Measurements from ENCODE around the gene MYO15B.
A peak's percentile ranks its signal among the peaks of the same experiment; 100 is the strongest.
"Not testable (repeated sequence)": the region's sequence is repeated elsewhere in the genome, so short reads cannot be mapped to it uniquely, and the experiment has no call there.

Gene MYO15B

DNA sequence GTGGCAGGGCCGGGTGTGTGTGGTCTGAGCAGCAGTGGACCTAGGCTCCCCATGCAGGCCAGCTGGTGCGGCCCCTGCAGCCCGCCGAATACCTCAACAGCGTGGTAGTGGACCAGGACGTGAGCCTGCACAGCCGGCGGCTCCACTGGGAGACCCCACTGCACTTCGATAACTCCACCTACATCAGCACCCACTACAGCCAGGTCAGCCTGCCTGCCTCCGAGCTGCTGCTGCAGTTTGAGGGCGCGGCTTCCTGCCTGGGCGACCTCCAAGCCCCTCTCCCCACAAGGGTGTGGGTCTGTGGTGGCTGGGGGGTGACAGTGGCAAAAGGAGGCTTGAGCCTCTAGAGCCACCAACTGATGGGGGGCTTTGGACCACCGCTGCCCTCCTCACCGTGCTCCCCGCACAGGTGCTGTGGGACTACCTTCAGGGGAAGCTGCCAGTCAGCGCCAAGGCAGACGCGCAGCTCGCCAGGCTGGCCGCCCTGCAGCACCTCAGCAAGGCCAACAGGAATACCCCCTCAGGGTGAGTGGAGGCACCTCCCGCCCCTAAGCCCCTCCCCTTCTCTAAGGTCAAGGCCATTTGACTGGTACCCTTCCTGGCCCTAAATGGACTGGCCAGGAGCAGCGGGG lies 37.2 kb downstream of the MYO15B start:
- DNase-seq (ENCODE audit: low read depth in 3 of 3), result no peak

DNA sequence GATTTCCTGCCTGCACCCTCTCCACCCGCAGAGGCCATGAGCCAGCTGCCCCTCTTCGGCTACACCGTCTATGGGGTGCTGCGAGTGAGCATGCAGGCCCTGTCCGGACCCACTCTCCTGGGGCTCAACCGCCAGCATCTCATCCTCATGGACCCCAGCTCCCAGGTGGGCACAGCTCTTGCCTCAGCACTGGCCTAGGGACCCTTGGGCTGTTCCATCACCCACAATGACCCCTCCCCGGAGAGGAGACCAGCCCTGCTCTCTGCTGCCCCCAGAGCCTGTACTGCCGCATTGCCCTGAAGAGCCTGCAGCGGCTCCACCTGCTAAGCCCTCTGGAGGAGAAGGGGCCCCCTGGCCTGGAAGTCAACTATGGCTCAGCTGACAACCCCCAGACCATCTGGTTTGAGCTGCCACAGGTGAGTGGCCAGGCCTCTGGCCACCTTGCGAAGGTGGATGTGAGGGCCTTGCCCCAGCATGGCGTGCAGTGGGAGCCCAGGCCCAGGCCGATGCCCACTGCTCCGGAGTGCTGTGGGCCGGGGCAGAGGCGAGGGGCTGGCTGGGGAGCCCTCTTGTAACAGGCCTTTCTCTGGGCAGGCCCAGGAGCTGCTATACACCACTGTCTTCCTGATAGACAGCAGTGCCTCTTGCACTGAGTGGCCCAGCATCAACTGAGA lies 38.4 kb downstream of the MYO15B start:
- DNase-seq (ENCODE audit: low read depth in 3 of 3), result no peak

DNA sequence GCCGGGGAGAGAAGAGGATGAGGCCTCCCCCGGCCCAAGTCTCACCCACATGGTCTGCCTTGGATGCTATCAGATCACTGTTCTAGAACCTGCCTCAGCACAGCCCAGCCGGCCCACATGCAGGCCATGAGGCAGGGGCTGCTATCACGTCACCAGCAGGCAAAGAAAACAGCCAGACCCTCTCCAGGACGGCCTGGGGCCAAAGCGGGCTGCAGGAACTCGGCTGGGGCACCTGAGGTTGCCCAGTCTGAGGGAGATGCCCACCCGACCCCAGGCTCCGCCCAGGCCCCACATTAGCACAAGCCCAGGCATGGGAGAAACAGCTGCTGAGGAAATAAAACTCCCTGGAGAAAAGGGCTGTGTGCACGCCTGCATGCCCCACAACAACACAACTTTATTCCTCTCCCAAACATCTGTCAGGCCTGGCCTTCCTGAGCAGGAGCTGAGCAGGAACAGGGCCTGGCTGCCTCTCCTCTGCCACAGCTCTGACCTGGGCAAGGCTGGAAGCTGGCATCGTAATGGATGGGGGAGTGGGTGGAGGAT lies 39.0 kb downstream of the MYO15B start:
- DNase-seq (ENCODE audit: low read depth in 3 of 3), result no peak

DNA sequence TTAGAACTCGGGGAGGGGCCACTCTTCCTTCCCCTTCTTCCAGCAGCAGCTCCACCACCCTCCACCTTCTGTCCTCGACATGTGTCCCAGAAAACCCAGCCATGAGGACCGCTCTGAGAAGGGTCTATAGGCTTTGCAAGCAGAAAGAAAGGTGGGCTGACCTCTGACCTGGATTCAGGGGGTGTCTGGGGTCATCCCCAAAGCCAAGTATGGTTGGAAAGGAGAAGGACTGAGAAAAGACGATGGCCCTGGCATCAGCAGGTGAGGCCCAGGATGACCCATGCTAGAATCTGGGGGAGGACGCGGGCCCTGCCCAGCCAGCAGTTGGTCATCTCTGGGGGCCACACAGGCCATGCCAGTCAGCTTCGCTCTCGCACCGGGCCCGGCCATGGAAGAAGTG lies 39.5 kb downstream of the MYO15B start:
- no peak for DNase-seq (ENCODE audit: low read depth in 3 of 3)

DNA sequence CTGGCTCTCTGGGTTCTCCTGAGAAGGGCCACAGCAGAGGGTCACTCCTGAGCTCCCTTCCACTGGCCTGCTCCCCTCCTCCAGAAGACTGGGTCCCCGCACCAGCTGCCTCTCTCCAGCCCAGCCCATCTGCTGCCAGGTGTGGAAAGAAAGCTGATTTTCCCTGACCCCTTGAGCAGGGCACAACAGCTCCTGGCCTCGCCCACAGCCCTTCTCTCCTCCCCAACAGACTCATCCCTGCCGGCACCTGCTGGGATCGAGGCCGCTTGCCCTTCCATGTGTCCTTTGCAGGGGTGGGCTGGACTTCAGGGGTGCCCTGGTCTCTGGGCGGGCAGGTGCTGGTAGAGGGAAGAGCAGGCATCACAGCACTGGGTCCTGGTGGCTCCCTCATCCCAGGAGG lies 40.8 kb downstream of the MYO15B start:
- no peak for DNase-seq (ENCODE audit: low read depth in 3 of 3)

DNA sequence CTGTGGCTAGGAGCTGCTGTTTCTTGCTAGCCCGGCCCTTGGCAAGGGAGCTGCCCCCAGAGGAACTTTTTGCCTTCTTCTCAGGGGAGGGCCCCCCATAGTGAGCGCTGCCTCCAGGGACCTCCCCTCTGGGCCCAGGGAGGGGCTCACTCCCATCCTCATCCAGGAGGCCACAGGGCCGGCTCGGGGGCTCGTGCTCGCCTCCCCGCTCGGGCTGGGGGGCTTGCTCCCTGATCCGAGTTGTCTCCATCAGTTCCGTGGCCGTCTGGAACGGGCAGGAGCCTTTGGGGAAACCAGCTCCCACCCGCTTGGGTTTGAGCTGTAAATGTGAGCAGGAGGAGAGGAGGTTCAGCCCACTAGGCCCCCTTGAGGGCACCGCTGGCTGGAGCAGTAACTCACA lies 41.6 kb downstream of the MYO15B start:
- DNase-seq (ENCODE audit: low read depth in 3 of 3), result no peak

DNA sequence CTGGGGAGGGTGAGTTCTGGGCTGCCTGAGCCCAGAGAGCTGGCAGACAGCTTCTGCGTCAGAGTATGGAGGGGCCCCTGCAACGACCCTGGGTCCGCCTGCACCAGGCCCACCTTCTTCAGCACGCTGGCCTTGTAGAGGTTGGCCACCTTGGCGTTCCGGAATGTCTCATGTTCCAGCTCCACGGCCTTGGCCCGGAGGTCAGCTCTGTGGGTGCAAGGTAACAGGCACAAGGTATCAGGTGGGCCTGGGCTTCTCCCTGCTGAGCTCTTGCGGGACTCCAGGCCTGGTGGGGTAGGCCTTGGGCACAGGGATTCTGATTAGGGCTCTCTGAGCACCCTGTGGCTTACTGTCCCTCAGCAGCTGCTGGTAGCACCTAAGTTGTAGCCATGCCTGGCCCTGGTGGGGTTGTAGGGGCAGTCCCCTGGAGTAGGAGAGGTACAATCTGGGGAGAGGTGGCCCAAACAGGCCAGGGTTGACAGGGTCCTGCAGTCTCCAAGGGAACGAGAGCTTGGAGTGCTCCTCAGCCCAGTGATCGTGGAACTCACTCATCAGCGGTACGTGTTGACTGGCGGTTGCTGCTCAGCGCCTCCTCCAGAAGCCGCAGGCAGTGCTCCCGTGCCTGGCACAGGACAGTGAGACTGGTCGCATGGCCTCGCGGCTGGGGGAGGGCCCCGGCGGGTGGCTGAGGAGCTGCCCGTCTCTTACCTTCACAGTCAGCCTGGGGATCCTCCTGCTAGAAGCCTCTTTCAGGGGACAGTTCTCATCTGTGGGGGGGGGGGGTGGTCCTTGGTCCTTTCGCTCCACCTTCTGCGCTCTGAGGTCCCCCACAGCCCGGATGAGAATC lies 42.7 kb downstream of the MYO15B start:
- DNase-seq (ENCODE audit: low read depth in 3 of 3), result no peak

DNA sequence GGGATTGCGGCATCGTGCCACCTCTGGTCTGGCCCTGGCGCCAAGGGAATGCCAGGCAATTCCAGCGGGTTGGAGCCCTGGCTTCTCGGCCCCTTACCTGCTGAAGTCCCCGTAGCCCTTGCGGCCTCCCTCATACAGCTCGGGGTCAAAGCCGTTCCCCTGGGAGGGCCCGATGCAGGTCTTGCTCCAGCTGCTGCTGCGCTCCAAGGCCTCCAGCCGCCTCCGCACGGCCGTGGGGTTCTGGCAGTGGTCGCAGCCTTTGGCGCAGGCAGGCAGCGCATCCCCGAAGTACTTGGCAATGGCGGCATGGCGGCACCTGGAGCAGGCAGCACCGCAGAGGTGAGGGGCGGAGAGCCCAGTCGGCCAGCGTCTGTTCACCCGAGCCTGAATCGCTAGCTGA lies 43.8 kb downstream of the MYO15B start:
- DNase-seq (ENCODE audit: low read depth in 3 of 3), result no peak

DNA sequence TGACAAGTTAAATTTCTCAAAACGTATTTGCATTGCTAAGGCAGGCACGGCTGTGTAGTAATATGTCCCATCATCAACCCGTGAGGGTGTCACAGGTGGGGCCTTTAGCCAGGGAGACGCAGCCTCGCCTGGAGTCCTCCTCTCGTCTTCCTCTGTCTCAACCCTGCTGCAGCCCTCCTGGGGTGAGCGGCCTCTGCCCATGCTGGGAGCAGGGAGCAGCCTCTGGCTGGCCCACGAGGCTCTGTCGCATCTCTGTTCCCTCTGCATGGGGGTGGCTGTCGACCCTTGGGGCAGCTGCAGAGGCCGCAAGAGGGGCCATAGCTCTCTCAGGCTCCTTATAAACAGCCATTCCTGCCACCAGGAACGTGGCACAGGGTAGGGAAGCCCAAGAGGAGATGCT lies 44.8 kb downstream of the MYO15B start:
- DNase-seq (ENCODE audit: low read depth in 3 of 3), result no peak

DNA sequence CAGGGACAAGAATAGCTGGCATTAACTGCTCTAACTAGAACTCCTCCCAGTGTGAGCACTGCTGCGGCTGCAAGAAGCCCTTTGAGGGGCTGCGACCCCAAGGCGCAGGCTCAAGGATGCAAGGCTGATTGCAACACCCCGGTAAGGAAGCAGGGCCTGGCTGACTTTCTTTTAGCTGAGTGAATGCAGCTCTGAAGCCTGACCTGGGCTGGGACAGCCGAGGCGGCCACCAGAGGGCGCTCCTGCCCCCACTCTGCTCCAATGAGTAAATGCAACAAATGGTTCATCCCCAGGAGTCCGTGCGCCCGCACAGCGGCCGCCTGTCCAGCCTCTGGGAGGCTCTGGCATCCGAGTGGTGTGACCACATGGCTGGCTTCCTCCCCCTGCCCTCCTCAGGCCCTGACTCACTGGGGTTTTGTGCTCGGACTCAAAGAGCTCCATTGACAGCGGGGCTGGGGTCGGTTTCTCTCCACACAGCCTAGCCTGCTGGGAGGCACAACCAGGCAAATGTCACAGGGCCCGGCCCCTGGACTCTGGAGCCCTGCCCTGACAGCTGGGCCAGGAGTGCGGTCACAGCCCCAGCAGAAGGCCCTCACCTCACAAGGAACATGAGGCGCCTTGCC lies 45.4 kb downstream of the MYO15B start, which contains the start of gene SMIM5:
TSS of gene SMIM5 (plus strand) at position 572 of the 623 bp plus-strand sequence. CDS start 6,768 bp downstream, outside the sequence.
- peak; percentile 64 to 79 (median 71) for DNase-seq (ENCODE audit: low read depth in 3 of 3)

DNA sequence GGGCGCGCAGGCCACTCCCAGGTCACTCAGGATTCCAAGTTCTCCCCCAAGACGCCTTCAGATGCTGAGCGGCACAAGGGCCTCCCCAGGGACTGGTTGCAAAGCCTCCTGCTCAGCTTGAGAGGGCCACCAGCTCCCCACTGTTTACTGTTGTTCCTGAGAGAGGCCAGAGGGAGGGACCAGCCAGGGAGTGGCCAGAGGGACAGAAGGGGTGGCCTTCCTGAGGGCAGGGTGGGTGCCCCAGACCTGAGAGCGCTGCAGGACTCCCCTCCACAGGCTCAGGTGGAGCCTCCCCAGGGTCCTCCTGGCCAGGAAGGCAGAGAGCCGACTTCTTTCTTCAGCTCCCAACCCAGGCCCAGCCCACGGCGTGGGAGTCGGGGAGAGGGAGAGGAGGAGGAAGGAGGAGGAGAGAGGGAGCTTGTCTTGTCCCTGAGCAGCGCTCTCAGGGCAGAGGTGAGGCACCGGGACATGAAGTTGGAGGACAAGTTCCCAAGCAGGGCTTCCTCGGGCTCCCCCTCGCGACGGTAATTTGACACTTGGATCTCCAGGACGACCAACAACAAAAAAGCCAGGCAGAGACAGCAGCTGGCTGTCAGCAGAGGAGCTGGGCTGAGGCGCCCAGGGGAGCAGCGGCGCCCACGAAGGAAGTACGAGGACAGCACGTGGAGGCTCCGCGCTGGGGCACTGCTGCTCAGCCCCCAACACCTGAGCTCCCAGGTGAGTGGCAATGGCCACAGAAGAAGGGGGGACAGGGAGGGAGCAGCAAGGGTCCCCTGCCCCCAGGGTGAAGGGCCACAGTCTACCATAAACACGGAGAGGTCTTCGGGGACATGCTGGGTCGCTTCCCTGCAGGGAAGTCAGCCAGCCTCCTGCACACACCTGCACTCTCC lies 46.1 kb downstream of the MYO15B start:
- DNase-seq (ENCODE audit: low read depth in 3 of 3), result peak; percentile 17 to 26 (median 21)

DNA sequence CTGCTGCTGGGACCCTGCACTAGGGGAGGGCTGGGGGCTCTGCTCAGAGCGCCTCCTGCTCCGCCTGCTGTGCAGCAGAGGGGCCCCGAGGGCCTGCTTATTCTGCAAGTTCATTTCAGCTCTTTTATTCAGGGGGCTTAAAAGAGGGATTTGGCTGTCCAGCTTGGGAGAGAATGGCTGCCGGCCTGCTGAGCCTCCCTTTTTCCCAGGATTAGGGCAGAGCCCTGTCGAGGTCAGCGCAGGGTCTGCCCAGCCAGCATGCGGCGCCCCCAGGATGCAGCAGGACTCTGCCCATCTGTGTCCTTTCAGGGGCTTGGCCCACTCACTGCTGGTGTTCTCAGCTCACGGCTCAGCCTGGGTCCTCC lies 46.8 kb downstream of the MYO15B start:
- DNase-seq (ENCODE audit: low read depth in 3 of 3), result no peak

DNA sequence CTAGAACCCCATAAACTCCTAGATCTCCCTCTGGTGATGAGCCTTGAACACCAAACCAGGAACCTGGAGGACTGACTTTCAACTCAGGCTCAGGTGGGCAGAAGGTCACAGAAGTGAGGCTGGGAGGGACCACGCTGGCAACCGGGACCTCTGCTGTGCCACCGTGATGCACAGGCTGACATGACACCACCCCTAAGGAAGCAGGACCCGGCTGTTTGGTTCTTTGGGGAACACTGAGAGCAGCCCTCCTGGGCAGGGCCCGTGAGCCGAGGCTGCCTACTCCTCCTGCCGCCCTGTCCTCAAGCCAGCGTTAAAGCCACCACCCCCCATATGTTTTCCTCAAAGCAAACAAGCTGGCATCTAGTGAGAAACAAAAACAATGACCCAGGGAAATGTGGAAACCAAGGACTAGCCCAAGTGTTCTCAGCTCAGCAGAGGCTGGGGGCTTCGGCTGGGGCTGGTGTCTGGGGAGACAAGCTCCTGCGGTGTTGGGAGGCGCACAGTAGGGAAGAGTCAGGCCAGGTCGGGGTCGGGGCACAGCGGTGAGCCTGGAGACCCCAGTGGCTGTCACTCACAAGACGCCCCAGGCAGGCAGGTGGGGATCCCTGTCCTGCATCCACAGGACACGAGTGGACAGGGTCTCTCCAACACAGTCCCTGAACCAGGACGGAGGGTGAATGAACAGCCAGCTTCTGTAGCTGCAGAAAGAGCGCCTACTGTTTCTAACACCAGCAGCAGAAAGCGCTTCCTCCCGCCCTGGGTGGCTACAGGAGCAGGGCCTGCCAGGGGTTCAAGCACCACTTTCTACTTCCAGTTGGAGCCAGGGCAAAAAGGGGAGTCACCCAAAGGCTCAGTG lies 47.4 kb downstream of the MYO15B start:
- DNase-seq (ENCODE audit: low read depth in 3 of 3), result no peak

DNA sequence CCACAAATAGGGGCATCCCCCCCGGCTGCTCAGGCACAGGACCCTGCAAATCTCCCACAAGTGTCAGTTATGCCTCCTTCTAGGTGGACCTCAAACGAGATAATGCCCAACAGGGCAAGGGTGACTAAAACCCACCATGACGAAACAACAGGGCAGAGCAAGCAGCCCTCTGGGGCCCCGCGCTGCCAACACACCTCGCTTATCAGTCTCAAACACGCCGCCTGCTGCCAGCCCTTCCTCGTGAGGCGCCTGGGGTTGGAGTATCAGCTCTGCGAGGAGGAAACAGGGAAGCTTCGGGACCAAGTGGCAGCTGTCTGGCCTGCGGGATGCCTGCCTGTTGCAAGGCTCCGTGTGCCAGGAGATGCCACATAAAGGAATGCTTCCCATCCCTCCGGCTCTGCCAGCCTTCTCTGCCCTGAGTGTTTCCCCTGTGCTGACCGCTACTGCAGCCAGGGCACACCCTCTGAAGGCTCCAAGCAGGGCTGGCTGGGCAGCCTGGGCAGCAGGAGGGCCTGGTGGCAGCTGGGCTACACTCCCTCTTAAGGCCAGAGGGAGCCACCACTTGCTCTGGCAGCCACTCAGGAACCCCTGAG lies 48.1 kb downstream of the MYO15B start:
- no peak for DNase-seq (ENCODE audit: low read depth in 3 of 3)

DNA sequence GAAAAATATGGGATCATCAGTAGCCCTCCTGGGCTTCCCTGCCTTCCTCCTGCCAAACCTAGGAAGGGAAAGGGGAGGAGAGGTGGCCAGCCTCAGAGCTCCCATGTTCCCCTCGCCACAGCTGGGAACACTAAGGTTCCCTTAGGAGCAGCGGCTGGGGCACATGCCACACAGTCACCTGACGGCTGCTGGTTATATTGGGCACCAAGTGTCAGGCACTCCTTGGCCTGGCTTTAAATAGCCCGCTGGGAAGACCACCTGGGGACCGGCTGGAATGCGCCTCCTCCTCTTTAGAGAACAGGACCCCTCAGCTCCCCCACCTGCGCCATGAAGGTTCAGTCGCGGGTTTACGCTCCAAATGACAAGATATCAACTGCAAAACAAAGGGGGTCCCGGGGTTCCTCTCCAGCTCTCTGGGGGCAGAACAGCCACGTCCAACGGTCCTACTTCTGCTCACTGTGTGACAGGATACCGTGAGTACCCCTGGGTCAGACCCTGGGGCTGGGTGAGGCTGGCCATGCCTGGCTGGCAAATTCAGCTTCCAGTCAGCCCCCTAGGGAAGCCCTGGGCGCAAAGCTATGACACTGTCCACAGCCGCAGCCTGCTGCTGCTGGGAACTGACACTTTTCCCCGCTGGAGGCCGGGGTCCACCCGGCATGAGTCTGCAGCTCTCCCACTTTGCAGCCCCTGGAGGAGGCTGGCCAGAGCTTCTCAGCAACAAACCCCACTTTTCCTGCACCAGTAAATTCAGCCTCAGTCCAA lies 49.0 kb downstream of the MYO15B start:
- DNase-seq (ENCODE audit: low read depth in 3 of 3), result no peak

DNA sequence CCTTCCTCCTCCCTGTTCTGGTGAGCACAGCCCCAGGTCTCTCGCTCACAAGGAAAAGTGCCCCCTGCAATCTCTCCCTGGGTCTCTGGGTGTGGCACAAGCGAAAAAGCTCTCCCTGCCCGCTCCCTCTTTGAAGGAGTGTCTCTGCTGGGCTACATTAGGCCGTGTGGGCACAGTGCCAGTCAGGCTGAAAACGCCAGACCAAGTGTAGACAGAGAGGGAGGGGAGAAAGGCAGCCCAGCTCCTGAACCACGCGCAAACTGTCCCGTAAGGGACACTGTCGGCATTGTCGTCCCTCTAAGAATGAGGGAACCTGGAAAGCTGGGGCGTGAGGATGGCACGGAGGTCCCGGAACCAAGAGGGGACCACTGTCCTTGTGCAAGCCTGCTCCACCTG lies 49.5 kb downstream of the MYO15B start:
- DNase-seq (ENCODE audit: low read depth in 3 of 3), result no peak

DNA sequence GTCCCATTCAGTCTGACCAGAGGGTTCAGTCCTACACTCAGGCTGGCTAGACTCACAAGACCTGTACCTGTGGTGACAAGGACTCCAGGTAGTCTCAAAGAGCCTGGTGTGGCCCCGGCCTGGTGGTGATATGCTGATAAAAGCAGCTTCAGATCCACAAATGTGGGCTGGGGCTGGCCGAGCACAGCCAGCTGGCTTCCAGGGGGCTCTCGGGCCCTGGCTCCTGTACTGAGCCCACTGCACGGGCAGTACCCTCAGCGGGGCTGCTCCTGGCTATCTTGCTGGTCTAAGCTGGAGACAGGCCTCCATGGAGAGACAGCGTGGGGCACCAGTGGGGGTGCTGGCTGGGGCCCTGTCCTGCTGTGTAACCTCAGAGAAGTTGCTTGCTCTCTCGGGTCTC lies 50.0 kb downstream of the MYO15B start:
- no peak for DNase-seq (ENCODE audit: low read depth in 3 of 3)

DNA sequence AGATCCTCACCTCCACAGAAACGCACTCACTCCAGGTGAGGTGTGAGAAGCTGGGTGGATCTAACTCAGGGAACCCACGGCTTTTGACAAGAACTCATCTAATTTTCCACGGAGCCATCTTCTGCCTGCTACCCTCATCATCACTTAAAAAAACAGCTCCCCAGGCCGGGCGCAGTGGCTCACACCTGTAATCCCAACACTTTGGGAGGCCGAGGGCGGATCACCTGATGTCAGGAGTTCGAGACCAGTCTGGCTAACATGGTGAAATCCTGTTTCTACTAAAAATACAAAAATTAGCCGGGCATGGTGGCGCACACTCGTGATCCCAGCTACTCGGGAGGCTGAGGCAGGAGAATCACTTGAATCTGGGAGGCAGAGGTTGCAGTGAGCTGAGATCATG lies 50.4 kb downstream of the MYO15B start:
- DNase-seq (ENCODE audit: low read depth in 3 of 3), result not testable (repeated sequence)

DNA sequence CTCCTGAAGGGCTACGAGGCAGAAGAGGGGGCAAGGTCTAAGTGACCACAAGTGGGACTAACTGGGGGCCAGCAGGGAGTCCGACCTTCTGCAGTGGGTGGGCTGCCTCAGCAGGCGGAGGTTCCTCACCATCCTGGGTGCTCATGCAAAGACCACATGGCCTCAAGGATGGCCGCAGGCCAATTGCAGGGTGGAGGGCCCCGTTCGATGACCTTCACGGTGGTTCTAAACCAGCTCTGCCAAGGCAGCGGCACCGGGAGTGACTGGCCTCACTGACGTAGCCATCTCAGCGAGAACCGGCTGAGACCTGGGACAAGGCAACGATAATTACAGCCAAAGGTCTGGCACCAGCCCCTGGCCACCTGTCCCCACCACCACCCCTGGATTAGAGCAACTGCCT lies 51.3 kb downstream of the MYO15B start:
- DNase-seq (ENCODE audit: low read depth in 3 of 3), result no peak

All from stimulated activated CD4-positive, alpha-beta T cell treated with anti-CD3 and anti-CD28 coated beads, TNF-alpha, amount 100 ng/mL, for 4 hours (primary cell).